Uterus (tissue), 4 donors: ENCODE measurements around the gene WDR6. TPM values are rescaled to one million over a fixed set of nuclear protein-coding genes. Genes with fewer than 3 reads are reported as not detected.
A peak's percentile ranks its signal among the peaks of the same experiment; 100 is the strongest.

Experiments used
- DNase-seq, 2 donors: peaks; one replicate each; pipeline ENCODE4 v3.0.0-alpha.2; 2019 to 2020
- H3K27ac ChIP-seq, 2 donors: fragments of 200-600 bp; sonication (generic); 1 replicate in 1 of 2; 2 replicates in 1 of 2; pipeline ENCODE4 v1.5.1; 2016 to 2018
- H3K27me3 ChIP-seq, 2 donors: fragments of 200-600 bp; sonication (generic); one replicate each; pipeline ENCODE4 v1.5.1; 2018 to 2019; ENCODE audit warnings: control low read depth in 1 of 2
- H3K36me3 ChIP-seq, 2 donors: fragments of 200-600 bp; sonication (generic); one replicate each; pipeline ENCODE4 v1.5.1; 2019; ENCODE audit warnings: control low read depth in 1 of 2
- H3K4me1 ChIP-seq, 2 donors: fragments of 200-600 bp; sonication (generic); one replicate each; pipeline ENCODE4 v1.5.1; 2018 to 2019; ENCODE audit warnings: control low read depth in 1 of 2
- H3K4me3 ChIP-seq, 2 donors: fragments of 200-600 bp; sonication (generic); 1 replicate in 1 of 2; 2 replicates in 1 of 2; pipeline ENCODE4 v1.5.1; 2018 to 2019; ENCODE audit warnings: mild to moderate bottlenecking in 1 of 2
- H3K9me3 ChIP-seq, 2 donors: fragments of 200-600 bp; sonication (generic); one replicate each; pipeline ENCODE4 v1.5.1; 2019; ENCODE audit warnings: control low read depth in 1 of 2
- CTCF ChIP-seq, 4 experiments: fragments of 200-600 bp in 2 of 4; fragments of 450-650 bp in 2 of 4; sonication (generic) in 2 of 4; IDR thresholded peaks; one replicate each; pipeline ENCODE4 v1.5.1; 2016 to 2019; ENCODE audit warnings: antibody characterized with exemption in 4 of 4, mild to moderate bottlenecking in 2 of 4, moderate library complexity in 1 of 4
- POLR2A ChIP-seq, 2 donors: fragments of 450-650 bp; IDR thresholded peaks; one replicate each; pipeline ENCODE4 v1.6.1; 2016; ENCODE audit warnings: antibody characterized with exemption in 2 of 2, mild to moderate bottlenecking in 1 of 2, moderate library complexity in 1 of 2
- intact Hi-C: fragments of 100-400 bp; cut with DNase I; formaldehyde crosslinking; loops from one replicate; pipeline ENCODE4 v1.15.1; 2023; ENCODE audit warnings: low total_unique reads
- total RNA-seq, 4 donors: library from RNA; depleted of rRNA in 3 of 4; stranded (reverse); fragments of >200 nt in 3 of 4; gene quantifications; one replicate each; pipeline versions ENCODE4 v1.1.0 to v1.2.4, GENCODE V29; 2014 to 2023
- donor health status: DM: yes; HTN: yes; CAD: no.

The WDR6 gene
- total RNA-seq, 4 donors from 2014 or later = 50.0 to 243 (median 122) TPM

GRCh38 chr3:49022688-49023171, 15.5 kb downstream of the WDR6 start:
- H3K27ac ChIP-seq = peak overlapping the region; percentile 98 to 100
- no peak for TF ChIP-seq POLR2A (IDR thresholded peaks at IDR 0.05)
- no peak for TF ChIP-seq CTCF (IDR thresholded peaks at IDR 0.05)
- intact Hi-C loops = no loop called here
- no peak for DNase-seq
- no peaks in the 10 kb centered on the region for H3K36me3 ChIP-seq
- H3K27me3 ChIP-seq = no peaks in the 10 kb centered on the region
- H3K4me3 ChIP-seq = peak overlapping the region; percentile 89 to 93
- no peaks in the 10 kb centered on the region for H3K9me3 ChIP-seq
- peaks cover 0 to 8% of the 10 kb centered on the region in 2 donors for H3K4me1 ChIP-seq

GRCh38 chr3:49023775-49024174, 16.6 kb downstream of the WDR6 start:
- Histone ChIP-seq H3K4me3 (no peak overlapping the region), H3K4me1 (peaks cover 5 to 9% of the 10 kb centered on the region in 2 donors), H3K27me3 (no peaks in the 10 kb centered on the region), H3K36me3 (no peaks in the 10 kb centered on the region), H3K9me3 (no peaks in the 10 kb centered on the region), H3K27ac (no peak overlapping the region)
- intact Hi-C loops = no loop called here
- DNase-seq = no peak
- TF ChIP-seq POLR2A (IDR thresholded peaks at IDR 0.05) = no peak
- TF ChIP-seq CTCF (IDR thresholded peaks at IDR 0.05) = no peak

- TF ChIP-seq POLR2A (IDR thresholded peaks at IDR 0.05) = no peak
- Histone ChIP-seq H3K4me3 (no peak overlapping the region), H3K27ac (no peak overlapping the region), H3K4me1 (peaks cover 5% of the 10 kb centered on the region in 2 donors), H3K9me3 (no peaks in the 10 kb centered on the region), H3K27me3 (no peaks in the 10 kb centered on the region), H3K36me3 (no peaks in the 10 kb centered on the region)
- intact Hi-C loops = no loop called here
- no peak for DNase-seq
Measured at GRCh38 chr3:49024449-49024848, 17.3 kb downstream of the WDR6 start.

- H3K9me3 ChIP-seq = no peaks in the 10 kb centered on the region
- H3K27me3 ChIP-seq = no peaks in the 10 kb centered on the region
- TF ChIP-seq CTCF (IDR thresholded peaks at IDR 0.05) (no peak), POLR2A (IDR thresholded peaks at IDR 0.05) (no peak)
- DNase-seq = no peak
- H3K4me1 ChIP-seq = peaks cover 5% of the 10 kb centered on the region in 2 donors
- H3K36me3 ChIP-seq = no peaks in the 10 kb centered on the region
- H3K27ac ChIP-seq = no peak overlapping the region
- intact Hi-C loops = no loop called here
- no peak overlapping the region for H3K4me3 ChIP-seq
Measured at GRCh38 chr3:49025005-49025792, 18.0 kb downstream of the WDR6 start.

GRCh38 chr3:49025793-49026520, 18.8 kb downstream of the WDR6 start:
- no peak overlapping the region for H3K4me3 ChIP-seq
- TF ChIP-seq POLR2A (IDR thresholded peaks at IDR 0.05) = no peak
- TF ChIP-seq CTCF (IDR thresholded peaks at IDR 0.05) = no peak
- DNase-seq = no peak
- intact Hi-C loops = no loop called here
- no peak overlapping the region for H3K27ac ChIP-seq
- H3K36me3 ChIP-seq = no peaks in the 10 kb centered on the region
- H3K27me3 ChIP-seq = no peaks in the 10 kb centered on the region
- no peaks in the 10 kb centered on the region for H3K9me3 ChIP-seq
- H3K4me1 ChIP-seq = peaks cover 5% of the 10 kb centered on the region in 2 donors
